COR-L47 (cell line): ENCODE measurements around the gene MACF1.
"Not testable (repeated sequence)": the region's sequence is repeated elsewhere in the genome, so short reads cannot be mapped to it uniquely, and the experiment has no call there.

ENCODE experiments used
- DNase-seq: peaks from one replicate; lab custom pipeline; 2025; lab: John Stamatoyannopoulos, UW

Gene MACF1

GRCh38 chr1:39204441-39205081 is at the start of gene MACF1:
MACF1 (plus strand) TSS chr1:39204695; CDS start chr1:39205023, 328 bp downstream.
- DNase-seq, result no peak

GRCh38 chr1:39157304-39157703 is 47.2 kb upstream of the MACF1 start:
- DNase-seq, result no peak

- no peak for DNase-seq
Observed at GRCh38 chr1:39158327-39159086, 46.0 kb upstream of the MACF1 start.

- no peak for DNase-seq
Observed at GRCh38 chr1:39159224-39160036, 45.1 kb upstream of the MACF1 start.

- no peak for DNase-seq
Observed at GRCh38 chr1:39160703-39161102, 43.8 kb upstream of the MACF1 start.

GRCh38 chr1:39161811-39162210 is 42.7 kb upstream of the MACF1 start:
- not testable (repeated sequence) for DNase-seq

- DNase-seq, result no peak
Observed at GRCh38 chr1:39163469-39163868, 41.0 kb upstream of the MACF1 start.

- DNase-seq, result no peak
Observed at GRCh38 chr1:39164256-39164655, 40.2 kb upstream of the MACF1 start.

GRCh38 chr1:39165049-39165448 is 39.4 kb upstream of the MACF1 start:
- DNase-seq, result no peak

- no peak for DNase-seq
Observed at GRCh38 chr1:39165488-39165887, 39.0 kb upstream of the MACF1 start.

- DNase-seq, result no peak
Observed at GRCh38 chr1:39167632-39168209, 36.8 kb upstream of the MACF1 start.

- DNase-seq, result no peak
Observed at GRCh38 chr1:39168301-39169080, 36.0 kb upstream of the MACF1 start.

GRCh38 chr1:39170731-39171667 is 33.5 kb upstream of the MACF1 start:
- no peak for DNase-seq

GRCh38 chr1:39173119-39173994 is 31.1 kb upstream of the MACF1 start:
- DNase-seq, result no peak

GRCh38 chr1:39173995-39174380 is 30.5 kb upstream of the MACF1 start:
- no peak for DNase-seq

- no peak for DNase-seq
Observed at GRCh38 chr1:39174390-39175081, 30.0 kb upstream of the MACF1 start.

- no peak for DNase-seq
Observed at GRCh38 chr1:39177706-39178105, 26.8 kb upstream of the MACF1 start.

GRCh38 chr1:39178541-39179431 is 25.7 kb upstream of the MACF1 start:
- DNase-seq, result no peak
